CD4-positive, alpha-beta T cell (primary cell): ENCODE data around the gene ALG12. TPM values are rescaled to one million over a fixed set of nuclear protein-coding genes. Genes with fewer than 3 reads are reported as not detected.

Experiments
- ATAC-seq: fragments of 200-7000 bp; cut with Tn5 transposase; one replicate; pipeline ENCODE4 v1.10.0; 2022; ENCODE audit warnings: mild to moderate bottlenecking; ENCODE audit not compliant: poor library complexity
- CTCF ChIA-PET: fragments of 350-600 bp; sonication (Branson Sonifier 250); formaldehyde crosslinking; loops from one replicate; lab custom pipeline; 2021; ENCODE audit warnings: antibody characterized with exemption, inconsistent platforms; lab: Charles Lee
- POLR2A ChIA-PET: fragments of 350-600 bp; sonication (Branson Sonifier 250); formaldehyde crosslinking; loops from one replicate; lab custom pipeline; 2021; ENCODE audit warnings: antibody characterized with exemption, inconsistent platforms; lab: Charles Lee
- DNase-seq, 14 experiments: peaks; one replicate each; pipeline ENCODE4 v3.0.0-alpha.2; 2013 to 2020; ENCODE audit warnings: mixed read lengths in 2 of 14
- H3K27ac ChIP-seq, 2 donors: one replicate each; pipeline versions ENCODE4 v1.5.1 to v1.7.0; 2013; ENCODE audit warnings: low read length in 2 of 2, low read depth in 1 of 2, mild to moderate bottlenecking in 1 of 2
- H3K27me3 ChIP-seq, 2 experiments: 1 replicate in 1 of 2; 2 replicates in 1 of 2; pipeline versions ENCODE4 v1.6.1 to v1.7.0; 2013; ENCODE audit warnings: low read length in 2 of 2, control low read depth in 1 of 2, mild to moderate bottlenecking in 1 of 2, moderate library complexity in 1 of 2; ENCODE audit not compliant: insufficient read depth in 2 of 2, control insufficient read depth in 1 of 2
- H3K36me3 ChIP-seq: one replicate; pipeline ENCODE4 v1.6.1; 2013; ENCODE audit warnings: low read length, control low read depth; ENCODE audit not compliant: insufficient read depth
- H3K4me1 ChIP-seq: one replicate; pipeline ENCODE4 v1.6.1; 2013; ENCODE audit warnings: low read length, control low read depth; ENCODE audit not compliant: insufficient read depth
- H3K4me3 ChIP-seq: one replicate; pipeline ENCODE4 v1.5.1; 2013; ENCODE audit warnings: mild to moderate bottlenecking, low read length, moderate library complexity
- H3K9me3 ChIP-seq, 2 experiments: 1 replicate in 1 of 2; 2 replicates in 1 of 2; pipeline versions ENCODE4 v1.6.1 to v1.7.0; 2013; ENCODE audit warnings: low read length in 2 of 2, mild to moderate bottlenecking in 2 of 2, control low read depth in 1 of 2, moderate library complexity in 1 of 2; ENCODE audit not compliant: control insufficient read depth in 1 of 2, insufficient read depth in 1 of 2
- H3K27ac Mint-ChIP-seq: one replicate; pipeline ENCODE4 v1.8.0; 2020; ENCODE audit warnings: mixed read lengths
- H3K27me3 Mint-ChIP-seq: one replicate; pipeline ENCODE4 v1.8.0; 2021; ENCODE audit warnings: mixed read lengths
- H3K36me3 Mint-ChIP-seq: one replicate; pipeline ENCODE4 v1.8.0; 2021; ENCODE audit warnings: low read depth, mixed read lengths
- H3K4me1 Mint-ChIP-seq: one replicate; pipeline ENCODE4 v1.8.0; 2021; ENCODE audit warnings: low read depth, mixed read lengths
- H3K4me3 Mint-ChIP-seq: one replicate; pipeline ENCODE4 v1.8.0; 2020; ENCODE audit warnings: mild to moderate bottlenecking, mixed read lengths
- H3K9me3 Mint-ChIP-seq: one replicate; pipeline ENCODE4 v1.8.0; 2020; ENCODE audit warnings: mixed read lengths
- CTCF ChIP-seq: fragments of 200-600 bp; IDR thresholded peaks from one replicate; pipeline ENCODE4 v1.8.0; 2022; ENCODE audit warnings: antibody characterized with exemption, mild to moderate bottlenecking
- intact Hi-C, 2 experiments: fragments of 100-400 bp; cut with DNase I in 1 of 2; cut with micrococcal nuclease in 1 of 2; formaldehyde crosslinking; loops; one replicate each; pipeline versions ENCODE4 v1.15.1 to v1.9.0; 2023 to 2025; cut with DNase I, micrococcal nuclease
- total RNA-seq, 174 experiments: library from RNA in 2 of 174; stranded (reverse) in 2 of 174; gene quantifications; one replicate each; pipeline ENCODE4 v1.2.3 and lab custom pipeline; 2021 to 2026

The ALG12 gene
- total RNA-seq, 2 experiments from 2014 or later = 13.5 to 14.6 TPM

DNA sequence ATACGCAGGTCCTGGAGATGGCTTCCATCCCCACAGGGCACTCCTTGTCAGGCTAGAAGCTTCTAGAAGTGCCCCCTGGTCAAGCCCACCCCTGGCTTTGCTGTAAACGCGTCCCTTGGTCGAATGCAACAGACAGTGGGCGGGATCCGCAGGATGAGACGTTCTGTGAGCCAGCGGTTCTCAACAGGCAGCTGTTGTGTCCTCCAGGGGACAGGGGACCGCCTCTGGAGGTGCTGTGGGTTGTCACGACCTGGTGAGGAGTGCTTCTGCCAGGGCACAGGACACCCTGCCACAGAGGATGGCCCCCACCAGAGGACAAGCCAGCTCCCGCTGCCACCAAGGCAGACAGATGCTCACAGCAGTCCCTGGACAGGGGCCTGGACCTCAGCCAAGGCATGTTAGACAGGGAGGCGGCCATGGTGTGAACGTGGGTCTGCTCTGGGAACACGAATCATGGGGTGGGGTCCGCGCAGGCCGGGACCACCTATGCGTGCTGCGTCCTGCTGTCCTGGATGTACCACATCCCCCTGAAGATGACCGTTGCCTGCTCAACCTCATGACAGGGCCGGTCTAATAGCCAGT lies 11.8 kb upstream of the ALG12 start:
- Histone ChIP-seq H3K4me1 (peaks cover 68% of the 10 kb centered on the region), H3K4me3 (no peak overlapping the region), H3K27me3 (no peaks in the 10 kb centered on the region), H3K36me3 (no peaks in the 10 kb centered on the region), H3K27ac (no peak overlapping the region), H3K9me3 (peaks cover 0 to 5% of the 10 kb centered on the region in 2 experiments)
- no peaks in the 10 kb centered on the region for H3K9me3 Mint-ChIP-seq
- intact Hi-C loops = loop anchor here (1.0 to 10.0 kb wide), 7 partner anchors 32 to 277 kb away; partner anchors contain the start of gene PIM3 (in 1 of the 2)
- no peaks in the 10 kb centered on the region for H3K27me3 Mint-ChIP-seq
- ChIA-PET POLR2A (interaction anchor here (1.1 to 2.7 kb wide), 4 partner anchors 30 to 100 kb away, joined by 5 to 17 read pairs (median 11); partner anchors contain the start of gene PIM3), CTCF (interaction anchor here (1.2 to 2.7 kb wide), 7 partner anchors 26 to 100 kb away, joined by 3 to 36 read pairs (median 8); no protein-coding TSS in a partner anchor)
- ATAC-seq = no peak
- peaks cover 6% of the 10 kb centered on the region for H3K36me3 Mint-ChIP-seq
- DNase-seq = peak in 3 of 14 experiments; percentile 33 to 50 (median 35)
- no peak for TF ChIP-seq CTCF
- peaks cover 49% of the 10 kb centered on the region for H3K4me1 Mint-ChIP-seq
- H3K27ac Mint-ChIP-seq = peak overlapping the region; percentile 24
- peak overlapping the region; percentile 48 for H3K4me3 Mint-ChIP-seq

DNA sequence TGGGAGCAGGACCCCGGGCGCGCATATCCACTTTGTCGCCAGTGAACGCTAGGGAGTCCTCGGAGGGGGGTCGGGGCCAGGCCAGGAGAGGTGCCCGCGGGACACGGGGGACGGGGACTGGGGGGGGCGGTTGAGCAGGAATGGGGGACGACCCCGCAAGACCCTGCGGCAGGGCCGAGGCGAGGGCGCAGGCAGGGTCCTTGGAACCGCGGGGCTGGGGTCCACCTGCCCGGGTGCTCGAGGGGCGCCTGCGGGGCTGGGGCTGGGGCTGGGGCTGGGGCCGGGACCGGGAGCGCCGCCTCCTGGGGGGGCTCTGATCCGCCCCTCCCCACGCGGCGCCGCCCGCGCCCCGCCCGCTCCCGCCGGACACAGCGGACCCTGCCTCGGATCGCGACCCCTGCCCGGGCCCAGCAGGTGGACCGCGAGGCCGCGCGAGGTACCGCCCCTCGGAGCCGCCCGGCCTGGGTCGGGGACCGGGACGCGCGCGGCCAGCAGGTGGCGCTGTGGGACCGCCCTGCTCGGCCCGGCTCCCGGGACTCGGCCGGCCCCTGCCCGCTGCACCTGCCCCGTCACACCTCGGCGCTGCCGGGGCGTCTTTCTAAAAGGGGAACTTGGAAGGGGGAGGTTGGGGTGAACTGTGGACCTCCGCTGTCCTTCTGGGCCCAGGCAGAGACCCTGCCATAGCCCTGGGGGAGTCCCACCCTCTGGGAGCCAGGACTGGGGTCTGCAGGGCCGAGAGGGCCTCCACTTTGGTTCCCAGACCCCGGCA lies 11.2 kb upstream of the ALG12 start:
- ATAC-seq = peak; percentile 33
- TF ChIP-seq CTCF = peak; percentile 66
- intact Hi-C loops = loop anchor here (1.0 to 10.0 kb wide), 6 partner anchors 33 to 278 kb away; partner anchors contain the start of gene PIM3 (in 1 of the 2)
- ChIA-PET POLR2A (interaction anchor here (1.1 to 2.7 kb wide), 3 partner anchors 33 to 101 kb away, joined by 5 to 17 read pairs (median 14); no protein-coding TSS in a partner anchor), CTCF (interaction anchor here (1.9 to 2.7 kb wide), 4 partner anchors 26 to 101 kb away, joined by 7 to 36 read pairs (median 8); no protein-coding TSS in a partner anchor)
- Mint-ChIP-seq H3K27ac (no peak overlapping the region), H3K36me3 (peaks cover 7% of the 10 kb centered on the region), H3K9me3 (no peaks in the 10 kb centered on the region), H3K27me3 (no peaks in the 10 kb centered on the region), H3K4me3 (no peak overlapping the region), H3K4me1 (peaks cover 52% of the 10 kb centered on the region)
- no peaks in the 10 kb centered on the region for H3K27me3 ChIP-seq
- peaks cover 68% of the 10 kb centered on the region for H3K4me1 ChIP-seq
- no peak overlapping the region for H3K4me3 ChIP-seq
- H3K36me3 ChIP-seq = no peaks in the 10 kb centered on the region
- peaks cover 0 to 5% of the 10 kb centered on the region in 2 experiments for H3K9me3 ChIP-seq
- no peak overlapping the region for H3K27ac ChIP-seq
- DNase-seq = peak; percentile 49 to 90 (median 78)

GRCh38 chr22:49928555-49929210 lies 10.4 kb upstream of the ALG12 start:
- no peaks in the 10 kb centered on the region for H3K36me3 ChIP-seq
- peaks cover 0 to 5% of the 10 kb centered on the region in 2 experiments for H3K9me3 ChIP-seq
- ChIA-PET CTCF (no interaction called here), POLR2A (no interaction called here)
- Mint-ChIP-seq H3K4me1 (peaks cover 52% of the 10 kb centered on the region), H3K9me3 (no peaks in the 10 kb centered on the region), H3K27ac (no peak overlapping the region), H3K36me3 (peaks cover 7% of the 10 kb centered on the region), H3K4me3 (peak overlapping the region; percentile 42), H3K27me3 (no peaks in the 10 kb centered on the region)
- ATAC-seq = no peak
- H3K4me3 ChIP-seq = no peak overlapping the region
- DNase-seq = peak in 1 of 14 experiments; percentile 52
- no peak for TF ChIP-seq CTCF
- no peaks in the 10 kb centered on the region for H3K27me3 ChIP-seq
- H3K4me1 ChIP-seq = peaks cover 64% of the 10 kb centered on the region
- intact Hi-C loops = loop anchor here (1.0 to 10.0 kb wide), 6 partner anchors 34 to 279 kb away; partner anchors contain the start of gene PIM3 (in 1 of the 2)
- H3K27ac ChIP-seq = no peak overlapping the region
